ENCODE results near the gene FSTL5.

DNA sequence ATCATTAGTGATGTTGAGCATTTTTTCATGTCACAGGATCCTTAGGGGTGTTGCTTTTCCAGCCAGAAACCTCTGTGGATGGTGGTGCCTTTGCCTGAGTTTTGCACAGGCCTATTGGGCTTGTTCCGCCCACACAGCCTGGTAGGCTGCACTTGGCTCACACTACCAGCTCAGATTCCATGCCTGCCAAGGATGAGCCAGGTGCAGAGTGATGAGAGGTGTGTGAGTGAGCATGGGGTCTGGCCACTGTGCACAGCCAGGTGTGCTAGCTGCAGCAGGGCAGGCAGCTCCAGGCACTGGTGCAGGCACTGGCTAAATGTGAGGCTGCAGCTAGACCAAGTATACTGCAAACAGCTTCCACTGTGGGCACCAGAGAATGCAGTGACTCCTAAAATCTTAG, 341.6 kb downstream of the FSTL5 start:
- TF ChIP-seq POLR2A (IDR thresholded peaks at IDR 0.05) (no peak), POLR2AphosphoS5 (IDR thresholded peaks at IDR 0.05) (no peak), EP300 (IDR thresholded peaks at IDR 0.05) (no peak)
- TF ChIP-seq, protein P1, sequence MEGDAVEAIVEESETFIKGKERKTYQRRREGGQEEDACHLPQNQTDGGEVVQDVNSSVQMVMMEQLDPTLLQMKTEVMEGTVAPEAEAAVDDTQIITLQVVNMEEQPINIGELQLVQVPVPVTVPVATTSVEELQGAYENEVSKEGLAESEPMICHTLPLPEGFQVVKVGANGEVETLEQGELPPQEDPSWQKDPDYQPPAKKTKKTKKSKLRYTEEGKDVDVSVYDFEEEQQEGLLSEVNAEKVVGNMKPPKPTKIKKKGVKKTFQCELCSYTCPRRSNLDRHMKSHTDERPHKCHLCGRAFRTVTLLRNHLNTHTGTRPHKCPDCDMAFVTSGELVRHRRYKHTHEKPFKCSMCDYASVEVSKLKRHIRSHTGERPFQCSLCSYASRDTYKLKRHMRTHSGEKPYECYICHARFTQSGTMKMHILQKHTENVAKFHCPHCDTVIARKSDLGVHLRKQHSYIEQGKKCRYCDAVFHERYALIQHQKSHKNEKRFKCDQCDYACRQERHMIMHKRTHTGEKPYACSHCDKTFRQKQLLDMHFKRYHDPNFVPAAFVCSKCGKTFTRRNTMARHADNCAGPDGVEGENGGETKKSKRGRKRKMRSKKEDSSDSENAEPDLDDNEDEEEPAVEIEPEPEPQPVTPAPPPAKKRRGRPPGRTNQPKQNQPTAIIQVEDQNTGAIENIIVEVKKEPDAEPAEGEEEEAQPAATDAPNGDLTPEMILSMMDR (IDR thresholded peaks at IDR 0.05), result no peak

Data from suprapubic skin (tissue), 4 donors.